PFSK-1 (cell line): Measurements from ENCODE around the gene DKK3.

Experiments used
- FOXP2 ChIP-seq: optimal IDR thresholded peaks from 2 replicates; pipeline ENCODE3; 2011; ENCODE audit warnings: borderline replicate concordance, control low read depth, inconsistent platforms; ENCODE audit not compliant: insufficient read depth; ENCODE audit errors: extremely low read length, extremely low read depth
- POLR2AphosphoS5 ChIP-seq: IDR thresholded peaks from 2 replicates; pipeline ENCODE4 v1.6.1; 2012; ENCODE audit warnings: low read depth, mild to moderate bottlenecking, control low read depth, low read length, moderate library complexity
- SIN3A ChIP-seq: IDR thresholded peaks from 2 replicates; pipeline ENCODE4 v1.6.1; 2012; ENCODE audit warnings: mild to moderate bottlenecking, low read length, moderate library complexity, borderline replicate concordance; ENCODE audit not compliant: insufficient read depth
- TAF1 ChIP-seq: IDR thresholded peaks from 2 replicates; pipeline ENCODE4 v1.6.1; 2012; ENCODE audit warnings: low read length, control low read depth, borderline replicate concordance; ENCODE audit not compliant: insufficient read depth
- TF ChIP-seq, protein P1 (sequence below), 2 experiments: IDR thresholded peaks; 2 replicates each; pipeline versions ENCODE4 v1.6.1 to v1.8.0; 2011 to 2012; ENCODE audit warnings: low read depth in 2 of 2, low read length in 2 of 2, control low read depth in 1 of 2, inconsistent platforms in 1 of 2, mild to moderate bottlenecking in 1 of 2, moderate library complexity in 1 of 2; ENCODE audit not compliant: insufficient read depth in 1 of 2

DNA sequence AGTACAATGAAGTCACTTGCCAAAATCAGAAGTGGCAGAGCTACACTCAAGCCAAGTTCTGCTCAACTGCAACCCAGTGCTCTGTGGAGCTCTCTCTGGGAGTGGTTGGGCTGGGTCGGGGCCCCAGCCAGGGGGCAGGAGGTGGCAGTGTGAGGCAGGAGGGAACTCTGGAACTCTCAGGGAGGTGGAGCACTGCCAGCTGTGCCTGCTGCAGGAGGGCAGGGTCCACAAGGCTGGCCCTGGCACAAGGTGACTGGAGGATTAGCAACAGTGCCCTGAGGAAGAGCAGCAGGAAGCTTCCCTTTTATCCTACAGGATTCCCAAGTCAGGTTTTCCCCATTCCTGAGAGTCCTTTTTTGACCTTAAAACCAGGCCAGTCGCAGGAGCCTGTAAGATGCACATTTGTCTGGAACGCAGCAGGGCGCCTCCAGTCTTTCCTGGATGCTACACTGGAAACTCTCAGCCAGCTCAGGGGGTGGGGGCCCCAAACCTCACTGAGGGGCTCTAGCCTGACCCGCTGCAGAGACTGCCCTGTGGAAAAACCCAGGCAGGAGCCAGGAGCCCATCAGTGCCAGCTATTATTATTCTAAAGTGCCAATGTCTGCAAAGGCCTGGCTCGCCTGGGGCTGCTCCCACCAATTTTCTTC, 31.8 kb downstream of the DKK3 start:
- TF ChIP-seq, protein P1, sequence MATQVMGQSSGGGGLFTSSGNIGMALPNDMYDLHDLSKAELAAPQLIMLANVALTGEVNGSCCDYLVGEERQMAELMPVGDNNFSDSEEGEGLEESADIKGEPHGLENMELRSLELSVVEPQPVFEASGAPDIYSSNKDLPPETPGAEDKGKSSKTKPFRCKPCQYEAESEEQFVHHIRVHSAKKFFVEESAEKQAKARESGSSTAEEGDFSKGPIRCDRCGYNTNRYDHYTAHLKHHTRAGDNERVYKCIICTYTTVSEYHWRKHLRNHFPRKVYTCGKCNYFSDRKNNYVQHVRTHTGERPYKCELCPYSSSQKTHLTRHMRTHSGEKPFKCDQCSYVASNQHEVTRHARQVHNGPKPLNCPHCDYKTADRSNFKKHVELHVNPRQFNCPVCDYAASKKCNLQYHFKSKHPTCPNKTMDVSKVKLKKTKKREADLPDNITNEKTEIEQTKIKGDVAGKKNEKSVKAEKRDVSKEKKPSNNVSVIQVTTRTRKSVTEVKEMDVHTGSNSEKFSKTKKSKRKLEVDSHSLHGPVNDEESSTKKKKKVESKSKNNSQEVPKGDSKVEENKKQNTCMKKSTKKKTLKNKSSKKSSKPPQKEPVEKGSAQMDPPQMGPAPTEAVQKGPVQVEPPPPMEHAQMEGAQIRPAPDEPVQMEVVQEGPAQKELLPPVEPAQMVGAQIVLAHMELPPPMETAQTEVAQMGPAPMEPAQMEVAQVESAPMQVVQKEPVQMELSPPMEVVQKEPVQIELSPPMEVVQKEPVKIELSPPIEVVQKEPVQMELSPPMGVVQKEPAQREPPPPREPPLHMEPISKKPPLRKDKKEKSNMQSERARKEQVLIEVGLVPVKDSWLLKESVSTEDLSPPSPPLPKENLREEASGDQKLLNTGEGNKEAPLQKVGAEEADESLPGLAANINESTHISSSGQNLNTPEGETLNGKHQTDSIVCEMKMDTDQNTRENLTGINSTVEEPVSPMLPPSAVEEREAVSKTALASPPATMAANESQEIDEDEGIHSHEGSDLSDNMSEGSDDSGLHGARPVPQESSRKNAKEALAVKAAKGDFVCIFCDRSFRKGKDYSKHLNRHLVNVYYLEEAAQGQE (IDR thresholded peaks at IDR 0.05; ENCODE audit: insufficient read depth in 1 of 2, low read depth in 2 of 2, low read length in 2 of 2) = no peak
- TF ChIP-seq POLR2AphosphoS5 (no peak), TAF1 (no peak), SIN3A (no peak), FOXP2 (no peak)
